Keratinocyte (primary cell): ENCODE results near the gene KIF22. TPM values are rescaled to one million over a fixed set of nuclear protein-coding genes. Genes with fewer than 3 reads are reported as not detected.
"Not testable (repeated sequence)": the region's sequence is repeated elsewhere in the genome, so short reads cannot be mapped to it uniquely, and the experiment has no call there.

Experiments used
- DNase-seq: peaks from one replicate; pipeline ENCODE4 v3.0.0-alpha.2; 2011; ENCODE audit warnings: low read depth, missing footprints, low spot score
- FAIRE-seq: peaks from 2 replicates; lab custom pipeline; 2011; peaks lifted over from hg19 to GRCh38; lab: Jason Lieb, UNC
- H2AFZ ChIP-seq: 2 replicates; pipeline ENCODE4 v1.6.0; 2012; ENCODE audit warnings: low read length, control low read depth, inconsistent platforms; ENCODE audit not compliant: control insufficient read depth
- H3K27ac ChIP-seq: 2 replicates; pipeline ENCODE4 v1.5.1; 2011; ENCODE audit warnings: low read length; ENCODE audit not compliant: control insufficient read depth, insufficient read depth
- H3K27me3 ChIP-seq: 3 replicates; pipeline ENCODE4 v1.6.0; 2011; ENCODE audit warnings: low read length; ENCODE audit not compliant: control insufficient read depth, insufficient read depth; ENCODE audit errors: extremely low read depth
- H3K36me3 ChIP-seq, 2 experiments: 2 replicates in 1 of 2; 3 replicates in 1 of 2; pipeline ENCODE4 v1.5.1; 2011; ENCODE audit warnings: low read length in 2 of 2, mild to moderate bottlenecking in 1 of 2; ENCODE audit not compliant: control insufficient read depth in 2 of 2, insufficient read depth in 2 of 2; ENCODE audit errors: extremely low read depth in 1 of 2
- H3K4me1 ChIP-seq: 3 replicates; pipeline ENCODE4 v1.5.1; 2011; ENCODE audit warnings: low read length; ENCODE audit not compliant: control insufficient read depth, insufficient read depth; ENCODE audit errors: extremely low read depth
- H3K4me2 ChIP-seq: 3 replicates; pipeline ENCODE4 v1.6.0; 2011; ENCODE audit warnings: low read depth, low read length; ENCODE audit not compliant: control insufficient read depth, insufficient read depth; ENCODE audit errors: extremely low read depth
- H3K4me3 ChIP-seq, 3 experiments: fragments of 200-600 bp in 1 of 3; sonication (generic) in 1 of 3; 2 replicates in 2 of 3; 3 replicates in 1 of 3; pipeline ENCODE4 v1.5.1; 2011 to 2016; ENCODE audit warnings: low read length in 3 of 3, mild to moderate bottlenecking in 3 of 3, control low read depth in 2 of 3, inconsistent platforms in 1 of 3, low read depth in 1 of 3, mixed read lengths in 1 of 3, mixed run types in 1 of 3, moderate library complexity in 1 of 3; ENCODE audit not compliant: control insufficient read depth in 2 of 3, insufficient read depth in 2 of 3; ENCODE audit errors: extremely low read depth in 1 of 3
- H3K79me2 ChIP-seq: 2 replicates; pipeline ENCODE4 v1.6.0; 2012; ENCODE audit warnings: low read length; ENCODE audit not compliant: control insufficient read depth, insufficient read depth
- H3K9ac ChIP-seq: 3 replicates; pipeline ENCODE4 v1.6.0; 2011; ENCODE audit warnings: low read length; ENCODE audit not compliant: control insufficient read depth, insufficient read depth; ENCODE audit errors: extremely low read depth
- H3K9me1 ChIP-seq: 3 replicates; pipeline ENCODE4 v1.6.0; 2011; ENCODE audit warnings: low read length; ENCODE audit not compliant: control insufficient read depth, insufficient read depth; ENCODE audit errors: extremely low read depth
- H3K9me3 ChIP-seq: 2 replicates; pipeline ENCODE4 v1.5.1; 2012; ENCODE audit warnings: low read depth, low read length; ENCODE audit not compliant: control insufficient read depth
- H4K20me1 ChIP-seq: 3 replicates; pipeline ENCODE4 v1.6.0; 2011; ENCODE audit warnings: low read length; ENCODE audit not compliant: control insufficient read depth, insufficient read depth; ENCODE audit errors: extremely low read depth
- EZH2 ChIP-seq: IDR thresholded peaks from one replicate; pipeline ENCODE4 v1.6.1; 2012; ENCODE audit warnings: inconsistent platforms, mild to moderate bottlenecking, low read length, moderate library complexity
- dilution Hi-C: fragments of 300-500 bp; cut with MboI; formaldehyde crosslinking; loops from one replicate; pipeline ENCODE4 v1.7.0; 2020; ENCODE audit warnings: low sequenced_read_pairs; ENCODE audit not compliant: extremely low pct_ligation_motif_present
- polyA plus RNA-seq, 5 experiments: library from polyadenylated mRNA; depleted of rRNA in 3 of 5; stranded (reverse) in 3 of 5; stranded (forward) in 1 of 5; unstranded in 1 of 5; fragments of >200 nt; gene quantifications; 1 replicate in 1 of 5; 2 replicates in 3 of 5; 3 replicates in 1 of 5; pipeline versions ENCODE4 v1.2.1 to v1.2.3, GENCODE V29; 2011 to 2012; ENCODE audit warnings: missing spikeins in 2 of 5, low read depth in 1 of 5, low replicate concordance in 1 of 5
- TF ChIP-seq, protein P1 (sequence below), 3 experiments: IDR thresholded peaks in 1 of 3; conservative IDR thresholded peaks in 1 of 3; optimal IDR thresholded peaks in 1 of 3; 2 replicates in 2 of 3; 3 replicates in 1 of 3; pipeline versions ENCODE3 to v1.5.1; 2011; ENCODE audit warnings: low read length in 3 of 3, mild to moderate bottlenecking in 3 of 3, moderate library complexity in 2 of 3, control low read depth in 1 of 3, inconsistent platforms in 1 of 3; ENCODE audit not compliant: insufficient read depth in 2 of 3; ENCODE audit errors: extremely low read depth in 1 of 3

Gene KIF22
- polyA plus RNA-seq, 1 donor (not counting 4 experiments of a cell fraction or from before 2014, with no cell fraction given), result 43.7 TPM

DNA sequence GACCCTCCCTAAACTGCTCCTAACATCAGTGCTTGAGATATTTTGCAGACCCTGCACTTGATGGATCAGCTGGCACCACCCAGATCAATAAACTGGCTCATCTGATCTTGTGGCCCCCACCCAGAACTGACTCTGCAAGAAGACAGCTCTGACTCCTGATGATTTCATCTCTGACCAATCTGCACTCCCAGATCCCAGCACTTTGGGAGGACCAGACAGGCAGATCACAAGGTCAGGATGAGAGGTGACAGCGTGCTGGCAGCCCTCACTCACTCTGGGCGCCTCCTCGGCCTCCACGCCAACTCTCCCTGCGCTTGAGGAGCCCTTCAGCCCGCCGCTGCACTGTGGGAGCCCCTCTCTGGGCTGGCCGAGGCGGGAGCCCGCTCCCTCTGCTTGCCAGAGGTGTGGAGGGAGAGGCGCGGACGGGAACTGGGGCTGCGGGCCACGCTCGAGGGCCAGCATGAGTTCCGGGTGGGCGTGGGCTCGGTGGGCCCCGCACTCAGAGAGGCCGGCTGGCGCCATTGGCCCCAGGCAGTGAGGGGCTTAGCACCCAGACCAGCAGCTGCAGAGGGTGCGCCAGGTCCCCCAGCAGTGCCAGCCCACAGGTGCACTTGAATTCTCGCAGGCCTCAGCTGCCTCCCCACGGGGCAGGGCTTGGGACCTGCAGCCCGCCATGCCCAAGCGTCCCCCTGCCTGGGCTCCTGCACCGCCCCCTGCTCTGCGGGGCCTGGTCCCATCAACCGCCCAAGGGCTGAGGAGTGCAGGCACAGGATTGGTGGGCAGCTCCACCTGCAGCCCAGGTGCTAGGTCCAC, 42.4 kb upstream of the KIF22 start:
- no peak overlapping the region for H3K4me3 ChIP-seq
- H4K20me1 ChIP-seq, result no peaks in the 10 kb centered on the region
- no peaks in the 10 kb centered on the region for H3K9me3 ChIP-seq
- no peak overlapping the region for H3K4me2 ChIP-seq
- DNase-seq (no peak), FAIRE-seq (no peak)
- H3K79me2 ChIP-seq, result no peaks in the 10 kb centered on the region
- no peak overlapping the region for H3K27ac ChIP-seq
- no peaks in the 10 kb centered on the region for H3K4me1 ChIP-seq
- no peaks in the 10 kb centered on the region for H3K27me3 ChIP-seq
- dilution Hi-C loops, result no loop called here
- H3K9me1 ChIP-seq, result no peaks in the 10 kb centered on the region
- H3K9ac ChIP-seq, result no peak overlapping the region
- H2AFZ ChIP-seq, result no peak overlapping the region
- TF ChIP-seq EZH2, result no peak
- TF ChIP-seq, protein P1, sequence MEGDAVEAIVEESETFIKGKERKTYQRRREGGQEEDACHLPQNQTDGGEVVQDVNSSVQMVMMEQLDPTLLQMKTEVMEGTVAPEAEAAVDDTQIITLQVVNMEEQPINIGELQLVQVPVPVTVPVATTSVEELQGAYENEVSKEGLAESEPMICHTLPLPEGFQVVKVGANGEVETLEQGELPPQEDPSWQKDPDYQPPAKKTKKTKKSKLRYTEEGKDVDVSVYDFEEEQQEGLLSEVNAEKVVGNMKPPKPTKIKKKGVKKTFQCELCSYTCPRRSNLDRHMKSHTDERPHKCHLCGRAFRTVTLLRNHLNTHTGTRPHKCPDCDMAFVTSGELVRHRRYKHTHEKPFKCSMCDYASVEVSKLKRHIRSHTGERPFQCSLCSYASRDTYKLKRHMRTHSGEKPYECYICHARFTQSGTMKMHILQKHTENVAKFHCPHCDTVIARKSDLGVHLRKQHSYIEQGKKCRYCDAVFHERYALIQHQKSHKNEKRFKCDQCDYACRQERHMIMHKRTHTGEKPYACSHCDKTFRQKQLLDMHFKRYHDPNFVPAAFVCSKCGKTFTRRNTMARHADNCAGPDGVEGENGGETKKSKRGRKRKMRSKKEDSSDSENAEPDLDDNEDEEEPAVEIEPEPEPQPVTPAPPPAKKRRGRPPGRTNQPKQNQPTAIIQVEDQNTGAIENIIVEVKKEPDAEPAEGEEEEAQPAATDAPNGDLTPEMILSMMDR (optimal IDR thresholded peaks at IDR 0.05 in 1 of 3, IDR thresholded peaks at IDR 0.05 in 1 of 3, conservative IDR thresholded peaks at IDR 0.05 in 1 of 3; ENCODE audit: extremely low read depth in 1 of 3, insufficient read depth in 2 of 3, low read length in 3 of 3), result no peak
- H3K36me3 ChIP-seq, result no peaks in the 10 kb centered on the region

DNA sequence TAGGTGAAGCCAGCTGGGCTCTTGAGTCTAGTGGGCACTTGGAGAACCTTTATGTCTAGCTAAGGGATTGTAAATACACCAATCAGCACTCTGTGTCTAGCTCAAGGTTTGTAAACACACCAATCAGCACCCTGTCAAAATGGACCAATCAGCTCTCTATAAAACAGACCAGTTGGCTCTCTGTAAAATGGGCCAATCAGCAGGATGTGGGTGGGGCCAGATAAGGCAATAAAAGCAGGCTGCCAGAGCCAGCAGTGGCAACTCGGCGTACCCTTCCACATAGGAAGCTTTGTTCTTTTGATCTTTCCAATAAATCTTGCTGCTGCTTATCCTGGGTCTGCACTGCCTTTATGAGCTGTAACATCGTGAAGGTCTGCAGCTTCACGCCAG, 41.8 kb upstream of the KIF22 start:
- FAIRE-seq, result not testable (repeated sequence)

GRCh38 chr16:29753516-29753915, 37.0 kb upstream of the KIF22 start:
- H3K9me3 ChIP-seq, result no peaks in the 10 kb centered on the region
- H3K9ac ChIP-seq, result no peak overlapping the region
- no peaks in the 10 kb centered on the region for H3K79me2 ChIP-seq
- H3K27me3 ChIP-seq, result no peaks in the 10 kb centered on the region
- H3K4me1 ChIP-seq, result no peaks in the 10 kb centered on the region
- dilution Hi-C loops, result no loop called here
- H3K4me3 ChIP-seq, result no peak overlapping the region
- H3K9me1 ChIP-seq, result no peaks in the 10 kb centered on the region
- no peaks in the 10 kb centered on the region for H4K20me1 ChIP-seq
- no peak overlapping the region for H3K4me2 ChIP-seq
- no peak overlapping the region for H3K27ac ChIP-seq
- FAIRE-seq, result no peak
- no peaks in the 10 kb centered on the region for H3K36me3 ChIP-seq
- DNase-seq, result no peak
- TF ChIP-seq, protein P1 (optimal IDR thresholded peaks at IDR 0.05 in 1 of 3, IDR thresholded peaks at IDR 0.05 in 1 of 3, conservative IDR thresholded peaks at IDR 0.05 in 1 of 3; ENCODE audit: extremely low read depth in 1 of 3, insufficient read depth in 2 of 3, low read length in 3 of 3), result no peak
- TF ChIP-seq EZH2, result no peak
- H2AFZ ChIP-seq, result no peak overlapping the region

More for the DNA sequence above, 41.8 kb upstream of the KIF22 start:
- H4K20me1 ChIP-seq, H3K9me3 ChIP-seq, H3K27ac ChIP-seq, H2AFZ ChIP-seq, H3K4me1 ChIP-seq, H3K27me3 ChIP-seq, dilution Hi-C loops, H3K4me2 ChIP-seq, H3K36me3 ChIP-seq, H3K9me1 ChIP-seq, H3K9ac ChIP-seq, DNase-seq, H3K79me2 ChIP-seq, H3K4me3 ChIP-seq: not testable (repeated sequence)
